OCI-LY7 (cell line): Measurements from ENCODE around the gene KIAA0930.

ENCODE experiments used
- CTCF ChIP-seq: fragments of 200-600 bp; sonication (generic); conservative IDR thresholded peaks from 2 replicates; pipeline ENCODE4 v1.5.1; 2014; ENCODE audit warnings: mild to moderate bottlenecking, antibody characterized with exemption, low read length, moderate library complexity, mixed read lengths
- EZH2phosphoT487 ChIP-seq: fragments of 200-600 bp; sonication (generic); IDR thresholded peaks from 2 replicates; pipeline ENCODE4 v1.6.1; 2018; ENCODE audit warnings: low read depth, borderline replicate concordance, mild to moderate bottlenecking, mixed run types, antibody characterized with exemption, low read length, moderate library complexity, mixed read lengths

DNA sequence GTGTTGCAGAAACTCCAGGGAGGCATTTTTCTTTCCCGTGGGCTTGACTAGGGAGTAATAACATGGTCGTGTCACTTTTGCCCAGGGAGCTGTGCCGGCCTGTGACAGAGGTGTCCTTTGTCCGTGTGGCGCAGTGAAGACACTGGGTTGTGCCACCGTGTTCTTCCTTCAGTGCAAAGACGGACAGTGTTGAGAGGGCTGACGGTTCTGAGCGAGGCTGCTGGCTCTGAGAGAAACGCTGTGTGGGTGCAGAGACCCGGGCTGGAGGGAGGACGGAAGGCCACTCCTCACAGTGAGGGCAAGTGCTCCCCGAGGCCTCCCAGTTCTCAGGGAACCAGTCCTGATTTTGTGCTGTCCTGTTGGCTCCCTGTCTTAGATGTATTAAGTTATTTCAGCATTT, 56.7 kb downstream of the KIAA0930 start:
- TF ChIP-seq CTCF (no peak), EZH2phosphoT487 (no peak)
